ENCODE data around the gene MAGEB17. TPM values are rescaled to one million over a fixed set of nuclear protein-coding genes. Genes with fewer than 3 reads are reported as not detected.

MAGEB17 gene
- total and polyA plus RNA-seq, 8 donors, result 0.08 TPM; not detected in 7

- no peak overlapping the region for H3K27ac ChIP-seq
- no peaks in the 10 kb centered on the region for H3K4me1 ChIP-seq
- H3K4me3 ChIP-seq, result no peak overlapping the region
- H3K27me3 ChIP-seq, result no peaks in the 10 kb centered on the region
- TF ChIP-seq POLR2A (IDR thresholded peaks at IDR 0.05) (no peak), CTCF (IDR thresholded peaks at IDR 0.05) (no peak), POLR2AphosphoS5 (IDR thresholded peaks at IDR 0.05) (no peak), EP300 (IDR thresholded peaks at IDR 0.05) (no peak)
- 60 to 80% (median 78%) methylated on average over 2 of the region's 2 CpGs for WGBS, 5 donors
- intact Hi-C loops (cut with DNase I; ENCODE audit: low total_unique reads), result no loop called here
- no peaks in the 10 kb centered on the region for H3K36me3 ChIP-seq
- H3K9me3 ChIP-seq, result no peaks in the 10 kb centered on the region
- no peak for DNase-seq
Observed at GRCh38 chrX:16136080-16136479, 31.2 kb upstream of the MAGEB17 start.

- H3K4me3 ChIP-seq, result no peak overlapping the region
- H3K27me3 ChIP-seq, result no peaks in the 10 kb centered on the region
- intact Hi-C loops (cut with DNase I; ENCODE audit: low total_unique reads), result no loop called here
- H3K4me1 ChIP-seq, result no peaks in the 10 kb centered on the region
- H3K9me3 ChIP-seq, result no peaks in the 10 kb centered on the region
- H3K36me3 ChIP-seq, result no peaks in the 10 kb centered on the region
- no peak for DNase-seq
- H3K27ac ChIP-seq, result no peak overlapping the region
- TF ChIP-seq CTCF (IDR thresholded peaks at IDR 0.05) (no peak), EP300 (IDR thresholded peaks at IDR 0.05) (no peak), POLR2A (IDR thresholded peaks at IDR 0.05) (no peak), POLR2AphosphoS5 (IDR thresholded peaks at IDR 0.05) (no peak)
Observed at GRCh38 chrX:16137416-16138107, 29.7 kb upstream of the MAGEB17 start.

GRCh38 chrX:16138108-16138427 lies 29.2 kb upstream of the MAGEB17 start:
- WGBS, 5 donors, result 42 to 83% (median 47%) methylated on average over 1 of the region's 1 CpG
- intact Hi-C loops (cut with DNase I; ENCODE audit: low total_unique reads), result no loop called here
- no peak for DNase-seq
- Histone ChIP-seq H3K36me3 (no peaks in the 10 kb centered on the region), H3K27me3 (no peaks in the 10 kb centered on the region), H3K9me3 (no peaks in the 10 kb centered on the region), H3K4me3 (no peak overlapping the region), H3K4me1 (no peaks in the 10 kb centered on the region), H3K27ac (no peak overlapping the region)
- no peak for TF ChIP-seq POLR2AphosphoS5 (IDR thresholded peaks at IDR 0.05)
- TF ChIP-seq CTCF (IDR thresholded peaks at IDR 0.05), result no peak
- TF ChIP-seq EP300 (IDR thresholded peaks at IDR 0.05), result no peak
- TF ChIP-seq POLR2A (IDR thresholded peaks at IDR 0.05), result no peak

GRCh38 chrX:16140448-16140847 lies 26.8 kb upstream of the MAGEB17 start:
- H3K27ac ChIP-seq, result no peak overlapping the region

More at GRCh38 chrX:16140448-16140847, 26.8 kb upstream of the MAGEB17 start:
- Histone ChIP-seq H3K27me3 (no peaks in the 10 kb centered on the region), H3K36me3 (no peaks in the 10 kb centered on the region), H3K4me1 (no peaks in the 10 kb centered on the region), H3K4me3 (no peak overlapping the region), H3K9me3 (no peaks in the 10 kb centered on the region)
- intact Hi-C loops (cut with DNase I; ENCODE audit: low total_unique reads), result no loop called here
- 54 to 71% (median 67%) methylated on average over 4 of the region's 4 CpGs for WGBS, 5 donors
- no peak for TF ChIP-seq EP300 (IDR thresholded peaks at IDR 0.05)
- TF ChIP-seq CTCF (IDR thresholded peaks at IDR 0.05), result no peak
- TF ChIP-seq POLR2A (IDR thresholded peaks at IDR 0.05), result no peak
- TF ChIP-seq POLR2AphosphoS5 (IDR thresholded peaks at IDR 0.05), result no peak
- DNase-seq, result no peak

Measured in stomach (tissue), 9 donors.